ENCODE results near the gene SUPT3H.

The SUPT3H gene

GRCh38 chr6:44788387-44788981, 589.2 kb downstream of the SUPT3H start:
- Histone ChIP-seq H3K18ac (ENCODE audit: low read length) (no peak overlapping the region), H3K79me1 (ENCODE audit: low read length) (peaks cover 2% of the 10 kb centered on the region), H3K79me2 (ENCODE audit: control insufficient read depth, insufficient read depth, low read length, poor library complexity) (peaks cover 1% of the 10 kb centered on the region), H2BK5ac (ENCODE audit: low read depth, low read length, poor library complexity) (no peak overlapping the region), H4K91ac (ENCODE audit: low read depth, low read length) (no peak overlapping the region), H3K23ac (ENCODE audit: low read length) (no peak overlapping the region), H2BK12ac (ENCODE audit: low read length) (no peak overlapping the region), H3K4me2 (ENCODE audit: low read length) (no peak overlapping the region), H2BK120ac (ENCODE audit: insufficient read depth, low read length, poor library complexity) (no peak overlapping the region), H3K9me3 (ENCODE audit: insufficient read depth, low read depth, low read length) (no peaks in the 10 kb centered on the region), H4K8ac (ENCODE audit: low read depth, low read length) (no peak overlapping the region), H3K27me3 (ENCODE audit: insufficient read depth, low read length) (no peaks in the 10 kb centered on the region), H3K9ac (ENCODE audit: low read length) (no peak overlapping the region), H2AFZ (ENCODE audit: insufficient read depth, low read length, poor library complexity) (no peak overlapping the region), H3K4me1 (ENCODE audit: control insufficient read depth in 1 of 2, insufficient read depth in 2 of 2, low read length in 2 of 2) (peaks cover 3 to 8% of the 10 kb centered on the region in 2 experiments), H3K27ac (ENCODE audit: low read depth, low read length) (no peak overlapping the region), H3K36me3 (ENCODE audit: control insufficient read depth in 1 of 2, insufficient read depth in 2 of 2, low read length in 2 of 2) (no peaks in the 10 kb centered on the region), H3K4me3 (ENCODE audit: low read depth, low read length) (no peak overlapping the region), H2AK5ac (ENCODE audit: low read length) (no peak overlapping the region), H4K12ac (ENCODE audit: low read depth, low read length) (no peak overlapping the region), H3K14ac (ENCODE audit: low read length) (no peak overlapping the region), H3K4ac (ENCODE audit: low read depth, low read length) (no peak overlapping the region)
- no peak for DNase-seq
- no CpG with 5 or more reads among the region's 10 CpGs for WGBS (ENCODE audit: extremely low coverage, insufficient coverage, insufficient read length)

GRCh38 chr6:44787254-44787834, 590.4 kb downstream of the SUPT3H start:
- Histone ChIP-seq H2AK5ac (ENCODE audit: low read length) (no peak overlapping the region), H3K18ac (ENCODE audit: low read length) (no peak overlapping the region), H3K4me3 (ENCODE audit: low read depth, low read length) (no peak overlapping the region), H3K79me2 (ENCODE audit: control insufficient read depth, insufficient read depth, low read length, poor library complexity) (peaks cover 1% of the 10 kb centered on the region), H3K4me1 (ENCODE audit: control insufficient read depth in 1 of 2, insufficient read depth in 2 of 2, low read length in 2 of 2) (peaks cover 3 to 8% of the 10 kb centered on the region in 2 experiments), H4K8ac (ENCODE audit: low read depth, low read length) (no peak overlapping the region), H2BK5ac (ENCODE audit: low read depth, low read length, poor library complexity) (no peak overlapping the region), H4K12ac (ENCODE audit: low read depth, low read length) (no peak overlapping the region), H2AFZ (ENCODE audit: insufficient read depth, low read length, poor library complexity) (no peak overlapping the region), H3K27me3 (ENCODE audit: insufficient read depth, low read length) (no peaks in the 10 kb centered on the region), H3K14ac (ENCODE audit: low read length) (no peak overlapping the region), H3K23ac (ENCODE audit: low read length) (no peak overlapping the region), H2BK12ac (ENCODE audit: low read length) (no peak overlapping the region), H4K91ac (ENCODE audit: low read depth, low read length) (no peak overlapping the region), H3K79me1 (ENCODE audit: low read length) (peaks cover 2% of the 10 kb centered on the region), H3K4me2 (ENCODE audit: low read length) (no peak overlapping the region), H3K27ac (ENCODE audit: low read depth, low read length) (no peak overlapping the region), H3K9me3 (ENCODE audit: insufficient read depth, low read depth, low read length) (no peaks in the 10 kb centered on the region), H3K9ac (ENCODE audit: low read length) (no peak overlapping the region), H3K36me3 (ENCODE audit: control insufficient read depth in 1 of 2, insufficient read depth in 2 of 2, low read length in 2 of 2) (no peaks in the 10 kb centered on the region), H3K4ac (ENCODE audit: low read depth, low read length) (no peak overlapping the region), H2BK120ac (ENCODE audit: insufficient read depth, low read length, poor library complexity) (no peak overlapping the region)
- no CpG with 5 or more reads among the region's 8 CpGs for WGBS (ENCODE audit: extremely low coverage, insufficient coverage, insufficient read length)
- no peak for DNase-seq

GRCh38 chr6:44785130-44785529, 592.6 kb downstream of the SUPT3H start:
- H2BK5ac ChIP-seq (ENCODE audit: low read depth, low read length, poor library complexity): no peak overlapping the region

GRCh38 chr6:44784195-44784594, 593.5 kb downstream of the SUPT3H start:
- no peak overlapping the region for H4K12ac ChIP-seq (ENCODE audit: low read depth, low read length)
- H2BK120ac ChIP-seq (ENCODE audit: insufficient read depth, low read length, poor library complexity): no peak overlapping the region
- H3K27ac ChIP-seq (ENCODE audit: low read depth, low read length): no peak overlapping the region
- no peak overlapping the region for H3K23ac ChIP-seq (ENCODE audit: low read length)
- no CpG with 5 or more reads among the region's 1 CpG for WGBS (ENCODE audit: extremely low coverage, insufficient coverage, insufficient read length)
- peaks cover 2% of the 10 kb centered on the region for H3K79me1 ChIP-seq (ENCODE audit: low read length)
- H3K18ac ChIP-seq (ENCODE audit: low read length): no peak overlapping the region
- no peak overlapping the region for H3K9ac ChIP-seq (ENCODE audit: low read length)
- H2AK5ac ChIP-seq (ENCODE audit: low read length): no peak overlapping the region
- H3K36me3 ChIP-seq (ENCODE audit: control insufficient read depth in 1 of 2, insufficient read depth in 2 of 2, low read length in 2 of 2): no peaks in the 10 kb centered on the region
- H3K4me1 ChIP-seq (ENCODE audit: control insufficient read depth in 1 of 2, insufficient read depth in 2 of 2, low read length in 2 of 2): peaks cover 0 to 5% of the 10 kb centered on the region in 2 experiments
- no peaks in the 10 kb centered on the region for H3K27me3 ChIP-seq (ENCODE audit: insufficient read depth, low read length)
- no peak overlapping the region for H3K4me3 ChIP-seq (ENCODE audit: low read depth, low read length)
- H4K91ac ChIP-seq (ENCODE audit: low read depth, low read length): no peak overlapping the region
- DNase-seq: no peak
- H2AFZ ChIP-seq (ENCODE audit: insufficient read depth, low read length, poor library complexity): no peak overlapping the region
- H2BK12ac ChIP-seq (ENCODE audit: low read length): no peak overlapping the region
- H3K14ac ChIP-seq (ENCODE audit: low read length): no peak overlapping the region
- H4K8ac ChIP-seq (ENCODE audit: low read depth, low read length): no peak overlapping the region
- H3K4ac ChIP-seq (ENCODE audit: low read depth, low read length): no peak overlapping the region
- no peaks in the 10 kb centered on the region for H3K79me2 ChIP-seq (ENCODE audit: control insufficient read depth, insufficient read depth, low read length, poor library complexity)
- H2BK5ac ChIP-seq (ENCODE audit: low read depth, low read length, poor library complexity): no peak overlapping the region
- peaks cover 3% of the 10 kb centered on the region for H3K9me3 ChIP-seq (ENCODE audit: insufficient read depth, low read depth, low read length)
- H3K4me2 ChIP-seq (ENCODE audit: low read length): no peak overlapping the region

More at GRCh38 chr6:44785130-44785529, 592.6 kb downstream of the SUPT3H start:
- Histone ChIP-seq H3K23ac (ENCODE audit: low read length) (no peak overlapping the region), H3K9ac (ENCODE audit: low read length) (no peak overlapping the region), H4K91ac (ENCODE audit: low read depth, low read length) (no peak overlapping the region), H3K14ac (ENCODE audit: low read length) (no peak overlapping the region), H3K79me2 (ENCODE audit: control insufficient read depth, insufficient read depth, low read length, poor library complexity) (no peaks in the 10 kb centered on the region), H3K4me2 (ENCODE audit: low read length) (no peak overlapping the region), H3K9me3 (ENCODE audit: insufficient read depth, low read depth, low read length) (peaks cover 3% of the 10 kb centered on the region), H3K27ac (ENCODE audit: low read depth, low read length) (no peak overlapping the region), H2BK12ac (ENCODE audit: low read length) (no peak overlapping the region), H3K18ac (ENCODE audit: low read length) (no peak overlapping the region), H4K8ac (ENCODE audit: low read depth, low read length) (no peak overlapping the region), H3K4ac (ENCODE audit: low read depth, low read length) (no peak overlapping the region), H2AFZ (ENCODE audit: insufficient read depth, low read length, poor library complexity) (no peak overlapping the region), H2BK120ac (ENCODE audit: insufficient read depth, low read length, poor library complexity) (no peak overlapping the region), H2AK5ac (ENCODE audit: low read length) (no peak overlapping the region), H4K12ac (ENCODE audit: low read depth, low read length) (no peak overlapping the region), H3K4me1 (ENCODE audit: control insufficient read depth in 1 of 2, insufficient read depth in 2 of 2, low read length in 2 of 2) (peaks cover 0 to 5% of the 10 kb centered on the region in 2 experiments), H3K36me3 (ENCODE audit: control insufficient read depth in 1 of 2, insufficient read depth in 2 of 2, low read length in 2 of 2) (no peaks in the 10 kb centered on the region), H3K79me1 (ENCODE audit: low read length) (peaks cover 2% of the 10 kb centered on the region), H3K4me3 (ENCODE audit: low read depth, low read length) (no peak overlapping the region), H3K27me3 (ENCODE audit: insufficient read depth, low read length) (no peaks in the 10 kb centered on the region)
- no peak for DNase-seq
- WGBS (ENCODE audit: extremely low coverage, insufficient coverage, insufficient read length): no CpG with 5 or more reads among the region's 1 CpG

Measured in trophoblast cell (in vitro differentiated cells and primary cell).